G401 (cell line): ENCODE data around the gene SYNDIG1. TPM values are rescaled to one million over a fixed set of nuclear protein-coding genes. Genes with fewer than 3 reads are reported as not detected.

Experiments used
- DNase-seq: peaks from one replicate; pipeline ENCODE4 v3.0.0-alpha.2; 2015; ENCODE audit warnings: low spot score
- in situ Hi-C: cut with HindIII; loops from 2 replicates; pipeline ENCODE4 v1.10.0; 2016; ENCODE audit warnings: low sequenced_read_pairs, mixed read lengths
- total RNA-seq: library from RNA; depleted of rRNA; stranded (reverse); fragments of >200 nt; shearing (Covaris generic); gene quantifications from 2 replicates; pipeline ENCODE4 v1.2.3, GENCODE V29; 2014

SYNDIG1 gene
- total RNA-seq, 1 experiment from 2014 or later = not detected

GRCh38 chr20:24543168-24543567 lies 73.7 kb downstream of the SYNDIG1 start:
- in situ Hi-C loops = no loop called here

DNA sequence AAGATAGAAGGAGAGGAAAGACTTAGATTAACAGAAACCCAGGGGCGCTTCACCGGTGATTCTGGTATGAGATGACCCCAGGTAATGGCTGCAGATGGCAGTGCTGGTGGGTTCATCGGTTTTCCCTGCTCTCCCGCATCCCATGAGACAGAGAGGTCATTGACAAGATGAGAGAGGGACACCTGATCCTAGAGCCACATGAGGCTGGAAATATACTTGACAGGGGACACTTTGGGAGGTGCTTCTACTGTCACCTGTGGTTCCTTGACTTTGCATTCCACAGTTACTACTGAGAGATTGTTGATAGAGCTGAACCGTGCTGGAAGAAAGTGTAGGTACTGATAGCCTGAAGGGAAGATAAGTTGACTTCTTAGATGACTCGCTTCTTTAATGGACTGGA lies 74.3 kb downstream of the SYNDIG1 start:
- no peak for DNase-seq
- in situ Hi-C loops = no loop called here

More at GRCh38 chr20:24543168-24543567, 73.7 kb downstream of the SYNDIG1 start:
- no peak for DNase-seq

DNA sequence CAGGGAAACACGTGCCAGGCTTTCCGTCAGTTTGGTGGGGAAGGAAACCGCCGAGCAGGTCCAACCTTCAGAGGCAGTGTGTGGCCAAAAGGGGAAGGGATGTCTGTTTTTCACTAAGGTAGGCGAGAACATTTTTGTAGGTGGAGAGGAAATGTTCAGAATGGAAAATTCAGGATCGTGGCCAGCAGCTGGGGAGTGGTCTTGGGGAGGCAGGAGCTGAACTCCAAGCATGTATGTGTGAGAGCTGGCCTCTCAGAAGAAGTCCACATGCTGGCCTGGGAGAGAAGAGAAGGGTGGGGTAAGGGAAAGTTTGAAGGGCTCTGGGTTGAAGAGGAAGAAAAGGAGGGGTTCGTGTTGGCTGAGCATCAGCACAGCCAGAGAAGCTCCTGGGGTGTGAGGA lies 74.9 kb downstream of the SYNDIG1 start:
- DNase-seq = no peak
- in situ Hi-C loops = no loop called here

DNA sequence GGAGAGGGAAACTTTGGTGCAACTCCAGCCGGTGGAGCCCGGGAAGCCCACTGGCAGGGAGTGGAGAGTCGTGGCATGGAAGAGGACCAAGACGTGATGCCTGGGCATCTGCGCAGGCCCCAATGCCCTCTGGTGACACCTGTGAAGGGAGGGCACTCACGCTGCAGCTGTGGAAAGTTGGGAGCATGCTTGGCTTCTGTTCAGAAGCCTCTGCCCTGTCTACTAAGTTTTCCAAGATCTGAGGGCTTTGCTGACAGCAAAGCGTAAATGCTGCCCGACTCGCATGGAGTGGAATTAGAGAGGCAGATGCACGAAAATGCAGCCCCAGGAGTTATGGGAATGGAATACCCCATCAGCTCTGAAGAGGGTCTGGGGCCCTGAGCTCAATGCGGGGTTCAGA lies 75.7 kb downstream of the SYNDIG1 start:
- in situ Hi-C loops = no loop called here
- no peak for DNase-seq

- in situ Hi-C loops = no loop called here
- no peak for DNase-seq
Measured at GRCh38 chr20:24546232-24546892, 76.9 kb downstream of the SYNDIG1 start.

- in situ Hi-C loops = no loop called here
- no peak for DNase-seq
Measured at GRCh38 chr20:24547967-24548366, 78.5 kb downstream of the SYNDIG1 start.

GRCh38 chr20:24559114-24559732 lies 89.8 kb downstream of the SYNDIG1 start:
- in situ Hi-C loops = no loop called here

GRCh38 chr20:24560571-24561491 lies 91.4 kb downstream of the SYNDIG1 start:
- in situ Hi-C loops = no loop called here
- no peak for DNase-seq

More at GRCh38 chr20:24559114-24559732, 89.8 kb downstream of the SYNDIG1 start:
- DNase-seq = no peak

DNA sequence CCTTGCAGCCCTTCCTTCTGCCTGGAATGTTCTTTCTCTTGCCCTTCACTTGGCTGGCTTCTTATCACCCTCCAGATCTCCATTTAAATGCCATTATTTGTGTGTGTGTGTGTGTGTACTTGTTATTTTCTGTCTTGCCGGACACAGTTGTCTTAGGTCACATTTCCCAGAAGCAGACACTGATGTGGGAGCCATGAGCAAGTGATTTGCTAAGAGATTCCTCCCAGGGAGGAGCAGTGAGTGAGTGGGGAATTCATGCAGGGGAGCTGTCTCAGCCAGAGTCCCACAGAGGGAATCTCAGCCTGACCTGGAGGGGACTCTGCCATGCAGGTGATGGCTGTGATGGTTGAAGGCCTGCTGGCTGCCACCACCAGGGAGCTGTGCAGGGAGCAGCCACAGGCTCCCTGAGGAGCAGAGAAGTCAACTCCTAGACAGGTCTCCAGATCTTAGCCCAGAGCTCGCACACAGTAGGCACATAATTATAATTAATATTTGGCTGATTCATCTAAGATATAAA lies 96.5 kb downstream of the SYNDIG1 start:
- in situ Hi-C loops = no loop called here

DNA sequence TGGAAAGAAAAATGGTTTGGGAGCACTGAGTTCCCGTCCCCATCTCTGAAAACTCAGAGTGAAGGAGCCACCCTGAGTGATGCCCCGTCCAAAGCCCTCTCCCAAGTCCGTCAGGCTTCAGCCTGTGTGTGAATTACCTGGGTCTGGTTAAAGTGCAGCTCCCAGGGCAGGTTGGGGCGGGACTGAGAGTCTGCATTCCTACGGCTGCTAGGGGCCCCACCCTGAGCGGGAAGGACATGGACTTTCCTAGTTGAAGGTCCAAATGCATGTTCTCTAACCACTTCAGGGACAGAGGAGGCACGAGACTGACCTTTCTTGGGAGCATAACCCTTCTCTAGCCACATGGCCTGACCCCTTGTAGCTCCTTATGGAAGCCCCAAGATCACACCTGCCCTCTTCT lies 97.2 kb downstream of the SYNDIG1 start:
- in situ Hi-C loops = no loop called here

More for the DNA sequence above, 96.5 kb downstream of the SYNDIG1 start:
- DNase-seq = no peak

GRCh38 chr20:24567508-24567907 lies 98.1 kb downstream of the SYNDIG1 start:
- in situ Hi-C loops = no loop called here
- no peak for DNase-seq

More for the DNA sequence above, 97.2 kb downstream of the SYNDIG1 start:
- no peak for DNase-seq

DNA sequence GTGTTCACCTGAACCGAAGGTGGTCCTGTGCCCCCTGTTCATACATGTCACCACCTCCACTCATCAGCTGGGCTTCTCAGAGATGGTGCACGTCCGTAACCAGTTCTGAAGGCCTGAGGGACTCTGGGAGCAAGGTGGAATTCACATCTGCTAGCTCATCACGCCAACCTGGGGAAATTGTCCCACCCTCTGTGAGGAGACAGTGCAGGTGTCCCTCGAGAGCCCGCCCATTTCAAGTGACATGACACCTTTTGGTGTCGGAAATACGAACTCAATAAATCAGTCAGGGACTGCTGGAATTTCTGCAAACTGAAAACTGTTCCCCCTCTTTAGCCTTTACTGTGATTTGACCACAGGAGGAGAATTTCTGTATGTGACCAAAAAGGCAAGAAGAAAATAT lies 99.4 kb downstream of the SYNDIG1 start:
- in situ Hi-C loops = no loop called here
- DNase-seq = no peak

DNA sequence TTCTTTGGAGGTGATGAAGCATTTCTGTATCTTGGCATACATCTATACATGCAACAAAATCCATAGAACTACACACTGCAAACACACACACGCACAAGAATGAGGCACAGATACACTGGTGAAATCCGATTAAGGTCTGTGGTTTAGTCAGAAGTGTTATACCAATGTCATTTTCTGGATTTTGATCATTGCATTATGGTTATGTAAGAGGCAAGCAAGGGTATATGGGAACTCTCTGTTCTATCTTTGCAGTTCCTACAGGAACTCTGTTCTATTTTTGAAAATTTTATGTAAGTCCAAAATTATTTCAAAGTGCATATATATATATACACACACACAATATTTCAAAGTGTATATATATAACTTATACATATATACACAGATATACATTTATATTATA lies 101.7 kb downstream of the SYNDIG1 start:
- no peak for DNase-seq
- in situ Hi-C loops = no loop called here

- DNase-seq = no peak
- in situ Hi-C loops = no loop called here
Measured at GRCh38 chr20:24572140-24572539, 102.7 kb downstream of the SYNDIG1 start.

GRCh38 chr20:24572862-24573261 lies 103.4 kb downstream of the SYNDIG1 start:
- in situ Hi-C loops = no loop called here

GRCh38 chr20:24573557-24573956 lies 104.1 kb downstream of the SYNDIG1 start:
- DNase-seq = no peak
- in situ Hi-C loops = no loop called here

More at GRCh38 chr20:24572862-24573261, 103.4 kb downstream of the SYNDIG1 start:
- DNase-seq = no peak

DNA sequence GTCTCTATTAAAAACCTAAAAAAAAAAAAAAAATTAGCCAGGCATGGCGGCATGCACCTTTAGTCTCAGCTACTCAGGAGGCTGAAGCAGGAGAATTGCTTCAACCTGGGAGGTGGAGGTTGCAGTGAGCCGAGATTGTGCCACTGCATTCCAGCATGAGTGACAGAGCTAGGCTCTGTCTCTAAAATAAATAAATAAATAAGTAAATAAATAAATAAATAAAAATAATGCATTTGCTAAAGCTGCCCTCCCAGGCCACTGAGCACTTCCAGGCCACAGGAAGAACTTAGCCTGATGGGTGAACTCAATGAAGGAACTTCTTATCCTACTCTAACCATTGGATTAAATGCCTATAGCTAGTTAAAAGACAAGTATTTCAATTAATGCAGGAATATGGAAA lies 104.9 kb downstream of the SYNDIG1 start:
- in situ Hi-C loops = no loop called here
- no peak for DNase-seq

- in situ Hi-C loops = no loop called here
- no peak for DNase-seq
Measured at GRCh38 chr20:24574797-24575196, 105.4 kb downstream of the SYNDIG1 start.

DNA sequence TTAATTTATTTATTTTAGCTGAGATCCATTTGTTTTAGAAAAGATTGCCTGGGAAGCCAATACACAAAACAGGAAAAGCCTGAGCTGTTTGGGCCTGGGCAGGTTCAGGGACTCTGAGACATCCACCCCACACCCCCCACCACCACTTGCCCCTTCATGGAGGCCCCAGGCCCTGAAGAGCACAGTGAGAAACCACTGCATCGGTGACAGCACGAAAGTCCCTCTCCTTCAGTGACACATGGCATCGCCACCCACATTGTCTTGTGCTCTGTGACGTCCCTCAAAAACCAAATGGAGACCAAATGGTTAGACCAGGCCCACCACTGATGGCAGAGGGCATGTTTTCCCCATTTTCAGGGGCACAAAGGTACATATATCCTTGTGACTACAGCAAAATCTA lies 106.4 kb downstream of the SYNDIG1 start:
- DNase-seq = no peak
- in situ Hi-C loops = no loop called here

- no peak for DNase-seq
- in situ Hi-C loops = no loop called here
Measured at GRCh38 chr20:24576447-24576846, 107.0 kb downstream of the SYNDIG1 start.
